Stomach (tissue), 4 donors: ENCODE measurements around the gene ZNF780B.

Source experiments
- CTCF ChIP-seq, 7 experiments: fragments of 450-650 bp in 4 of 7; fragments of 200-600 bp in 3 of 7; sonication (generic) in 3 of 7; IDR thresholded peaks; one replicate each; pipeline ENCODE4 v1.5.1; 2016 to 2019; ENCODE audit warnings: antibody characterized with exemption in 7 of 7, control low read depth in 2 of 7, mild to moderate bottlenecking in 1 of 7
- POLR2A ChIP-seq, 4 donors: fragments of 450-650 bp; IDR thresholded peaks; one replicate each; pipeline ENCODE4 v1.6.1; 2016; ENCODE audit warnings: antibody characterized with exemption in 4 of 4, control low read depth in 2 of 4, mild to moderate bottlenecking in 1 of 4, moderate library complexity in 1 of 4
- POLR2AphosphoS5 ChIP-seq, 3 donors: sonication (generic); formaldehyde crosslinking; IDR thresholded peaks; one replicate each; pipeline ENCODE4 v1.6.1; 2016; ENCODE audit warnings: antibody characterized with exemption in 3 of 3

- TF ChIP-seq POLR2A (IDR thresholded peaks at IDR 0.05): no peak
- TF ChIP-seq CTCF (IDR thresholded peaks at IDR 0.05): no peak
- no peak for TF ChIP-seq POLR2AphosphoS5 (IDR thresholded peaks at IDR 0.05)
Observed at GRCh38 chr19:40089462-40089861, 33.4 kb upstream of the ZNF780B start.
